Measurements from ENCODE around the gene DDHD1. TPM values are rescaled to one million over a fixed set of nuclear protein-coding genes. Genes with fewer than 3 reads are reported as not detected.

The DDHD1 gene
- total RNA-seq, 1 experiment from 2014 or later = 20.0 TPM

- TF ChIP-seq, protein P1, sequence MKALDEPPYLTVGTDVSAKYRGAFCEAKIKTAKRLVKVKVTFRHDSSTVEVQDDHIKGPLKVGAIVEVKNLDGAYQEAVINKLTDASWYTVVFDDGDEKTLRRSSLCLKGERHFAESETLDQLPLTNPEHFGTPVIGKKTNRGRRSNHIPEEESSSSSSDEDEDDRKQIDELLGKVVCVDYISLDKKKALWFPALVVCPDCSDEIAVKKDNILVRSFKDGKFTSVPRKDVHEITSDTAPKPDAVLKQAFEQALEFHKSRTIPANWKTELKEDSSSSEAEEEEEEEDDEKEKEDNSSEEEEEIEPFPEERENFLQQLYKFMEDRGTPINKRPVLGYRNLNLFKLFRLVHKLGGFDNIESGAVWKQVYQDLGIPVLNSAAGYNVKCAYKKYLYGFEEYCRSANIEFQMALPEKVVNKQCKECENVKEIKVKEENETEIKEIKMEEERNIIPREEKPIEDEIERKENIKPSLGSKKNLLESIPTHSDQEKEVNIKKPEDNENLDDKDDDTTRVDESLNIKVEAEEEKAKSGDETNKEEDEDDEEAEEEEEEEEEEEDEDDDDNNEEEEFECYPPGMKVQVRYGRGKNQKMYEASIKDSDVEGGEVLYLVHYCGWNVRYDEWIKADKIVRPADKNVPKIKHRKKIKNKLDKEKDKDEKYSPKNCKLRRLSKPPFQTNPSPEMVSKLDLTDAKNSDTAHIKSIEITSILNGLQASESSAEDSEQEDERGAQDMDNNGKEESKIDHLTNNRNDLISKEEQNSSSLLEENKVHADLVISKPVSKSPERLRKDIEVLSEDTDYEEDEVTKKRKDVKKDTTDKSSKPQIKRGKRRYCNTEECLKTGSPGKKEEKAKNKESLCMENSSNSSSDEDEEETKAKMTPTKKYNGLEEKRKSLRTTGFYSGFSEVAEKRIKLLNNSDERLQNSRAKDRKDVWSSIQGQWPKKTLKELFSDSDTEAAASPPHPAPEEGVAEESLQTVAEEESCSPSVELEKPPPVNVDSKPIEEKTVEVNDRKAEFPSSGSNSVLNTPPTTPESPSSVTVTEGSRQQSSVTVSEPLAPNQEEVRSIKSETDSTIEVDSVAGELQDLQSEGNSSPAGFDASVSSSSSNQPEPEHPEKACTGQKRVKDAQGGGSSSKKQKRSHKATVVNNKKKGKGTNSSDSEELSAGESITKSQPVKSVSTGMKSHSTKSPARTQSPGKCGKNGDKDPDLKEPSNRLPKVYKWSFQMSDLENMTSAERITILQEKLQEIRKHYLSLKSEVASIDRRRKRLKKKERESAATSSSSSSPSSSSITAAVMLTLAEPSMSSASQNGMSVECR (CRISPR knock-in tag; IDR thresholded peaks at IDR 0.05; ENCODE audit: borderline replicate concordance) = no peak
- TF ChIP-seq NR2C2 (CRISPR knock-in tag; IDR thresholded peaks at IDR 0.05) = no peak
These were observed 108.6 kb downstream of the DDHD1 start (continued) for GRCh38 chr14:53044486-53044885.

DNA sequence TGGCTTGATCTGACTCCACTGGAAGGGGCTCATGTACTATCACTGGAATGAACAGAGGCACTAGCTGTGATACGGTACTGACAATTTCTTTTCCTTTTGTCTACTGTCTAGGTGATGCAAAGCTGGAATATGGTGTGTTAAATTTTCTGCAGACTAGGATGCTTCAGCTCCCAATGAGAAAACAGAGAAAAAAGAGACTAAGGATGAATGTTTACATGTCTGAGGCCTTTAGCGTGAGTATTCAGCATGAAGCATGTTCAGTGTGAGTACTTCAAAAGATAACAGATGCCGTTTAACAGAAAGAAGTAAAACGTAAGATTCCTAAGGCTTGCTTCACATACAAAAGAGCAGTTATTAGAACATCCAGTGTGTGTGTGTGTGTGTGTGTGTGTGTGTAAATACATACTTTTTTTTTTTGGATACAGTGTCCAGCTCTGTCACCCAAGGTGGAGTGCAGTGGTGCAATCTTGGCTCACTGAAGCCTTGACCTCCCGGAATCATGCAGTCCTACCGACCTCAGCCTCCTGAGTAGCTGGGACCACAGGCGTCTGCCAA, 110.0 kb downstream of the DDHD1 start:
- CTCF ChIA-PET = no interaction called here
- Mint-ChIP-seq H3K9me3 (no peaks in the 10 kb centered on the region), H3K27ac (no peak overlapping the region), H3K36me3 (peaks cover 21% of the 10 kb centered on the region; the same call in 1 of the 2 replicates), H3K27me3 (ENCODE audit: low read depth) (no peaks in the 10 kb centered on the region), H3K4me3 (no peak overlapping the region), H3K4me1 (no peaks in the 10 kb centered on the region)
- DNase-seq (ENCODE audit: low spot score) (no peak), ATAC-seq (no peak)
- TF ChIP-seq RELA (CRISPR knock-in tag; IDR thresholded peaks at IDR 0.05; ENCODE audit: borderline replicate concordance) (no peak), FOXK1 (CRISPR knock-in tag; IDR thresholded peaks at IDR 0.05) (no peak), ZNF232 (CRISPR knock-in tag; IDR thresholded peaks at IDR 0.05) (no peak), OVOL2 (CRISPR knock-in tag; IDR thresholded peaks at IDR 0.05; ENCODE audit: borderline replicate concordance) (no peak), ZMAT4 (CRISPR knock-in tag; IDR thresholded peaks at IDR 0.05) (no peak), TEAD4 (CRISPR knock-in tag; IDR thresholded peaks at IDR 0.05) (no peak), ZNF532 (CRISPR knock-in tag; IDR thresholded peaks at IDR 0.05; ENCODE audit: borderline replicate concordance) (no peak), CREB1 (CRISPR knock-in tag; IDR thresholded peaks at IDR 0.05) (no peak), NFE2L1 (CRISPR knock-in tag; IDR thresholded peaks at IDR 0.05) (no peak), ZNF671 (CRISPR knock-in tag; IDR thresholded peaks at IDR 0.05) (no peak), MAX (CRISPR knock-in tag; IDR thresholded peaks at IDR 0.05) (no peak), ZBTB21 (CRISPR knock-in tag; IDR thresholded peaks at IDR 0.05; ENCODE audit: borderline replicate concordance) (no peak), SP1 (CRISPR knock-in tag; conservative IDR thresholded peaks at IDR 0.05) (no peak)
- TF ChIP-seq, protein P2, sequence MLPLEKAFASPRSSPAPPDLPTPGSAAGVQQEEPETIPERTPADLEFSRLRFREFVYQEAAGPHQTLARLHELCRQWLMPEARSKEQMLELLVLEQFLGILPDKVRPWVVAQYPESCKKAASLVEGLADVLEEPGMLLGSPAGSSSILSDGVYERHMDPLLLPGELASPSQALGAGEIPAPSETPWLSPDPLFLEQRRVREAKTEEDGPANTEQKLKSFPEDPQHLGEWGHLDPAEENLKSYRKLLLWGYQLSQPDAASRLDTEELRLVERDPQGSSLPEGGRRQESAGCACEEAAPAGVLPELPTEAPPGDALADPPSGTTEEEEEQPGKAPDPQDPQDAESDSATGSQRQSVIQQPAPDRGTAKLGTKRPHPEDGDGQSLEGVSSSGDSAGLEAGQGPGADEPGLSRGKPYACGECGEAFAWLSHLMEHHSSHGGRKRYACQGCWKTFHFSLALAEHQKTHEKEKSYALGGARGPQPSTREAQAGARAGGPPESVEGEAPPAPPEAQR (CRISPR knock-in tag; IDR thresholded peaks at IDR 0.05) = no peak
- TF ChIP-seq, protein P3, sequence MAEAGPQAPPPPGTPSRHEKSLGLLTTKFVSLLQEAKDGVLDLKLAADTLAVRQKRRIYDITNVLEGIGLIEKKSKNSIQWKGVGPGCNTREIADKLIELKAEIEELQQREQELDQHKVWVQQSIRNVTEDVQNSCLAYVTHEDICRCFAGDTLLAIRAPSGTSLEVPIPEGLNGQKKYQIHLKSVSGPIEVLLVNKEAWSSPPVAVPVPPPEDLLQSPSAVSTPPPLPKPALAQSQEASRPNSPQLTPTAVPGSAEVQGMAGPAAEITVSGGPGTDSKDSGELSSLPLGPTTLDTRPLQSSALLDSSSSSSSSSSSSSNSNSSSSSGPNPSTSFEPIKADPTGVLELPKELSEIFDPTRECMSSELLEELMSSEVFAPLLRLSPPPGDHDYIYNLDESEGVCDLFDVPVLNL (CRISPR knock-in tag; IDR thresholded peaks at IDR 0.05; ENCODE audit: borderline replicate concordance, low read depth) = no peak
- POLR2A ChIA-PET = interaction anchor here (0.7 kb wide), 1 partner anchor 81 kb away, joined by 3 read pairs; no protein-coding TSS in a partner anchor
